ENCODE results near the gene SND1. TPM values are rescaled to one million over a fixed set of nuclear protein-coding genes. Genes with fewer than 3 reads are reported as not detected.

The SND1 gene
- total and polyA plus RNA-seq, 10 of the 15 experiments (the other 5 are each of a cell fraction or from before 2014, with no cell fraction given) = 52.4 to 270 (median 146) TPM

DNA sequence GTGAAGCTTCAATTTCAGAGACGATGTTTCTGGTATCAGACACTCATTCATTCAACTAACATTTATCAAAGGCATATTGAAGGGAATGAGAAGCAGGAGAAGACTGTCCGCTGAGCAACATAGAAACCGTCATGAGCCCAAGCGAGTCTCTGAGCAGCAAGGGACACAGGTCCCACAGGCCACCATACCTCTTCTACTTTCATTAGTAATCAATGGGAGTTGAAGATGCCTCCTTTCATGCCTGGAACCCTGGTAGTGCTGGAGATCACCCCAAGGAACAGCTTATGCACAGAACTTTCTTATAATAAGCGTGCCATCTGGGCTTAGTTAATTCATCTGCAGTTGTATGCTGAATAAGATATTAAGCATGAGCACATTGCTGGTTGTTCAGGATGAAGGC lies 35.3 kb upstream of the SND1 start (continued):
- TF ChIP-seq, protein P1, sequence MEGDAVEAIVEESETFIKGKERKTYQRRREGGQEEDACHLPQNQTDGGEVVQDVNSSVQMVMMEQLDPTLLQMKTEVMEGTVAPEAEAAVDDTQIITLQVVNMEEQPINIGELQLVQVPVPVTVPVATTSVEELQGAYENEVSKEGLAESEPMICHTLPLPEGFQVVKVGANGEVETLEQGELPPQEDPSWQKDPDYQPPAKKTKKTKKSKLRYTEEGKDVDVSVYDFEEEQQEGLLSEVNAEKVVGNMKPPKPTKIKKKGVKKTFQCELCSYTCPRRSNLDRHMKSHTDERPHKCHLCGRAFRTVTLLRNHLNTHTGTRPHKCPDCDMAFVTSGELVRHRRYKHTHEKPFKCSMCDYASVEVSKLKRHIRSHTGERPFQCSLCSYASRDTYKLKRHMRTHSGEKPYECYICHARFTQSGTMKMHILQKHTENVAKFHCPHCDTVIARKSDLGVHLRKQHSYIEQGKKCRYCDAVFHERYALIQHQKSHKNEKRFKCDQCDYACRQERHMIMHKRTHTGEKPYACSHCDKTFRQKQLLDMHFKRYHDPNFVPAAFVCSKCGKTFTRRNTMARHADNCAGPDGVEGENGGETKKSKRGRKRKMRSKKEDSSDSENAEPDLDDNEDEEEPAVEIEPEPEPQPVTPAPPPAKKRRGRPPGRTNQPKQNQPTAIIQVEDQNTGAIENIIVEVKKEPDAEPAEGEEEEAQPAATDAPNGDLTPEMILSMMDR (IDR thresholded peaks at IDR 0.05 in 2 of 3, conservative IDR thresholded peaks at IDR 0.05 in 1 of 3; ENCODE audit: control insufficient read depth in 2 of 3, extremely low read depth in 1 of 3, insufficient read depth in 1 of 3, low read depth in 3 of 3, low read length in 3 of 3) = no peak
- no peak for TF ChIP-seq RCOR1 (conservative IDR thresholded peaks at IDR 0.05; ENCODE audit: low read depth, low read length)
- TF ChIP-seq TBL1XR1 (IDR thresholded peaks at IDR 0.05; ENCODE audit: low read depth, low read length) = no peak

DNA sequence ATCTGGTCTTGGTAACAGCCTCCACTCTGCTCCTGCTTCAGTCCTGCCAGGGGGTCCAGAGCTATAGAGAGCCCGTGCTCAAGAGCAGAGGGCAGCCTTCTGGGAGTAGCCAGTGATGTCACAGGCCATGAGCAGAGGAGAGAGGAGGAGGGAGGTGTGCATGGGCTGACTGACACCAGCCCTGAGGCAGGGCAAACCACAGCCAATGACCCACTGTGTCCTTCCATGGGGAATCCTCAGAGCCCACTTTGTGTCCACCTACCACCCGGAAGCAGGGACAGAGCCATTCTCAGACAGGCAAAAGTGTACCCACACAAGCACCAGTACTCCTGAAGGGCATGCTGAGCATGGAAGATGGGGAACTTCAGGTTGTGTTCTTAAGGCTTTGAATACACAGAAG lies 34.0 kb upstream of the SND1 start, which contains the start of gene PAX4:
Gene PAX4 (minus strand): TSS at position 101 of the 400 bp plus-strand sequence. CDS start 2,214 bp downstream, outside the sequence.
- POLR2A ChIA-PET = interaction anchor here (1.6 kb wide), 1 partner anchor 32 kb away, joined by 5 read pairs; no protein-coding TSS in a partner anchor

More for the DNA sequence above, 34.0 kb upstream of the SND1 start, which contains the start of gene PAX4:
- H3K4me1 ChIP-seq (ENCODE audit: control insufficient read depth, insufficient read depth, low read length) = no peaks in the 10 kb centered on the region; the same call in 1 of the 2 replicates
- no TSS peak for BruUV-seq (replicated peaks)
- no peaks in the 10 kb centered on the region for H3K79me2 ChIP-seq (ENCODE audit: control insufficient read depth, insufficient read depth, low read length)
- DNase-seq (ENCODE audit: low read depth, low spot score) = no peak
- TF ChIP-seq, protein P2, sequence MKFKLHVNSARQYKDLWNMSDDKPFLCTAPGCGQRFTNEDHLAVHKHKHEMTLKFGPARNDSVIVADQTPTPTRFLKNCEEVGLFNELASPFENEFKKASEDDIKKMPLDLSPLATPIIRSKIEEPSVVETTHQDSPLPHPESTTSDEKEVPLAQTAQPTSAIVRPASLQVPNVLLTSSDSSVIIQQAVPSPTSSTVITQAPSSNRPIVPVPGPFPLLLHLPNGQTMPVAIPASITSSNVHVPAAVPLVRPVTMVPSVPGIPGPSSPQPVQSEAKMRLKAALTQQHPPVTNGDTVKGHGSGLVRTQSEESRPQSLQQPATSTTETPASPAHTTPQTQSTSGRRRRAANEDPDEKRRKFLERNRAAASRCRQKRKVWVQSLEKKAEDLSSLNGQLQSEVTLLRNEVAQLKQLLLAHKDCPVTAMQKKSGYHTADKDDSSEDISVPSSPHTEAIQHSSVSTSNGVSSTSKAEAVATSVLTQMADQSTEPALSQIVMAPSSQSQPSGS (IDR thresholded peaks at IDR 0.05; ENCODE audit: low read length) = no peak
- TF ChIP-seq FOXM1 (IDR thresholded peaks at IDR 0.05; ENCODE audit: low read depth, low read length) = no peak
- TF ChIP-seq BCLAF1 (IDR thresholded peaks at IDR 0.05) = no peak
- TF ChIP-seq BRCA1 (IDR thresholded peaks at IDR 0.05; ENCODE audit: low read depth, low read length) = no peak
- no peak for TF ChIP-seq SRF (IDR thresholded peaks at IDR 0.05; ENCODE audit: low read depth in 2 of 2, low read length in 2 of 2)
- no peak for TF ChIP-seq JUND (IDR thresholded peaks at IDR 0.05; ENCODE audit: low read depth, low read length)
- no peak for TF ChIP-seq KDM1A (IDR thresholded peaks at IDR 0.05; ENCODE audit: borderline replicate concordance)
- no peak within 1 kb of the TSS for H3K4me2 ChIP-seq (ENCODE audit: control insufficient read depth, insufficient read depth)
- H3K4me3 ChIP-seq = no peak within 1 kb of the TSS
- SMC1A ChIA-PET (ENCODE audit: uncharacterized antibody, unreplicated experiment) = interaction anchor here (1.2 kb wide), 1 partner anchor 11 kb away, joined by 4 read pairs; no protein-coding TSS in a partner anchor
- in situ Hi-C loops (cut with MboI) (no loop called here), intact Hi-C loops (cut with micrococcal nuclease; ENCODE audit: unreplicated experiment) (no loop called here)
- RAD21 ChIA-PET (ENCODE audit: unreplicated experiment) = no interaction called here
- H3K27ac ChIP-seq (ENCODE audit: control insufficient read depth, insufficient read depth) = no peak within 1 kb of the TSS
- H3K27me3 ChIP-seq (replicated peaks in 1 of 2; ENCODE audit: control insufficient read depth in 2 of 2, insufficient read depth in 2 of 2, low read length in 1 of 2) = no peaks in the 10 kb centered on the region; a peak in 2 of 4 replicates
- no peak for FAIRE-seq
- no peaks in the 10 kb centered on the region for H3K36me3 ChIP-seq (ENCODE audit: control insufficient read depth in 2 of 2, insufficient read depth in 2 of 2, low read length in 1 of 2)
- no peak for ATAC-seq
- no peaks in the 10 kb centered on the region for H3K9me3 ChIP-seq (replicated peaks; ENCODE audit: control insufficient read depth, insufficient read depth, low read length)
- no peak within 1 kb of the TSS for H3K9ac ChIP-seq (ENCODE audit: control insufficient read depth, insufficient read depth, low read length)
- CTCF ChIA-PET = no interaction called here
- H4K20me1 ChIP-seq (ENCODE audit: control insufficient read depth, insufficient read depth) = no peaks in the 10 kb centered on the region
- whole genome bisulfite sequencing (ENCODE audit: insufficient coverage, insufficient replicate concordance, low lambda C conversion rate, missing lambda C conversion rate) = 44% methylated on average over 2 of the region's 2 CpGs
- no peak within 1 kb of the TSS for H2AFZ ChIP-seq (ENCODE audit: control insufficient read depth, low read depth, low read length)

All from GM12878 (cell line).